AG04449 (cell line): ENCODE data around the gene SAA4.
"Not testable (repeated sequence)": the region's sequence is repeated elsewhere in the genome, so short reads cannot be mapped to it uniquely, and the experiment has no call there.

Experiments used
- CTCF ChIA-PET: fragments of 350-600 bp; formaldehyde crosslinking; extraction: SDS; loops from one replicate; lab custom pipeline; 2021; ENCODE audit warnings: antibody characterized with exemption; lab: Yijun Ruan, JAX
- POLR2A ChIA-PET: fragments of 400-600, 350-600 bp; formaldehyde crosslinking; extraction: SDS; loops from one replicate; lab custom pipeline; 2020; ENCODE audit warnings: antibody characterized with exemption, inconsistent platforms; lab: Yijun Ruan, JAX
- DNase-seq: peaks from one replicate; pipeline ENCODE4 v3.0.0-alpha.2; 2010; ENCODE audit warnings: low read depth, low spot score
- H3K4me3 ChIP-seq: 2 replicates; pipeline ENCODE4 v1.5.1; 2011; ENCODE audit warnings: low read depth, mild to moderate bottlenecking, control low read depth, low read length
- CTCF ChIP-seq: IDR thresholded peaks from one replicate; pipeline ENCODE4 v1.5.1; 2011; ENCODE audit warnings: mild to moderate bottlenecking, moderate library complexity, low read length, control low read depth, inconsistent platforms; ENCODE audit not compliant: insufficient read depth; ENCODE audit errors: missing control alignments

SAA4 gene

GRCh38 chr11:18204771-18205170, 31.8 kb downstream of the SAA4 start:
- DNase-seq: no peak
- no peak overlapping the region for H3K4me3 ChIP-seq
- no peak for TF ChIP-seq CTCF
- ChIA-PET CTCF (interaction anchor here (2.0 kb wide), 1 partner anchor 89 kb away, joined by 8 read pairs; no protein-coding TSS in a partner anchor), POLR2A (no interaction called here)

DNA sequence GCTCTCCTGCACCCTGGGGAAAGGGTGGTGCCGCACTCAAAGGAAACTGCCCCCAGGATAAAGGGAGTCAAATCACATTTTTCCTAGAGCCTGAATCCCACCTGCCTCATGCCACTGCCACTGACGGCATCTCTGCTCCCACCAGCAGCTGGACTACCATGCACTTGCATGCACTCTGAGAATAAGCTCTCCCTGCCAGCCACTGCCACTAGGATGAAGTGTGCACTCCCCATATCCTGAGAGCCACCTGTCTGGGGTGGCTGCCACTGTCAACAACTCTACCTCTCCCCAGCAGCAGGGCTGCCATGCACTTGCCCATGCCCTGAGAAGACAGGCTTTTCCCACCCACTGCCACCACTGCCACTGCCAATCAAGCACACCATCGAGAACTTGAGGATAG, 32.4 kb downstream of the SAA4 start:
- no peak for TF ChIP-seq CTCF
- DNase-seq: no peak
- CTCF ChIA-PET: interaction anchor here (0.7 to 2.0 kb wide), 7 partner anchors 9 to 211 kb away, joined by 3 to 8 read pairs (median 4); no protein-coding TSS in a partner anchor
- POLR2A ChIA-PET: no interaction called here
- no peak overlapping the region for H3K4me3 ChIP-seq

DNA sequence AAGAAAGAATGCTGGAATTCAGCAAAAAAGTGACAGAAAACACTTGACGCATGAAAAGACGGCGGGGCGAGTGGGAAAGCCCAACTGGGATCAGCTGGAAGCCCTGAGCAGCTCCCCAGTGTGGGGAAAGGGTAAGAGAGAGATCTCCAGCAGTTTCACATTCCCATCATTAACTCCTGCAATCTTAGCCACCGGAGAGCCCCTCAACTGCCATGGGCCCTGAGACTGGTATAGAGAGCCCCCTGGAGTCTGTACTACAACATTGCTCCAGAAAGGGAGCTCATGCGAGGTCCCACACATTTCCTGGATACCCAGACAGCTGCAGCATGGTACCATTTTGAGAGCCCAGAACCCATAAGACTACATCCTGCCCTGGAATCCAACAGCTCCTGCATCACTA, 32.9 kb downstream of the SAA4 start:
- CTCF ChIA-PET: interaction anchor here (0.7 to 2.0 kb wide), 7 partner anchors 9 to 211 kb away, joined by 3 to 8 read pairs (median 4); no protein-coding TSS in a partner anchor
- POLR2A ChIA-PET: no interaction called here
- H3K4me3 ChIP-seq: no peak overlapping the region
- DNase-seq: no peak
- TF ChIP-seq CTCF: peak; percentile 43

- DNase-seq, CTCF ChIA-PET, POLR2A ChIA-PET, H3K4me3 ChIP-seq: not testable (repeated sequence)
Observed at GRCh38 chr11:18197738-18198137, 38.9 kb downstream of the SAA4 start.

DNA sequence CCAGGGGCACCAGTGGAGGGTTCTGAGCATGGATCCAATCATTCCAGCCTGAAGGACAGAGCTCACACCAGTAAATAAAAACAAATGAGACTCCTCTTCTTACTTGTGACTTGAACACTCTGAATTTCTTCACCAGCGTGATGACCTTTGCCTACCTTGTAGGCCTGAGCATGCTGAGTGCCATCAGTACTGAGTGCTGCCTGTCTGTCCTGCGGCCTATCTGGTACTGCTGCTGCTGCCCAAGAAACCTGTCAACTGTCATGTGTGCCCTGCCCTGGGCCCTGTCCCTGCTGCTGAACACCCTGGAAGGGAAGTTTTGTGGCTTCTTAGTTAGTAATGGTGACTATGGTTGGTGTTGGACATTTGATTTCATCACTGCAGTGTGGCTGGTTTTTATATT, 40.1 kb downstream of the SAA4 start:
- no peak overlapping the region for H3K4me3 ChIP-seq
- ChIA-PET CTCF (no interaction called here), POLR2A (no interaction called here)
- TF ChIP-seq CTCF: no peak
- no peak for DNase-seq

DNA sequence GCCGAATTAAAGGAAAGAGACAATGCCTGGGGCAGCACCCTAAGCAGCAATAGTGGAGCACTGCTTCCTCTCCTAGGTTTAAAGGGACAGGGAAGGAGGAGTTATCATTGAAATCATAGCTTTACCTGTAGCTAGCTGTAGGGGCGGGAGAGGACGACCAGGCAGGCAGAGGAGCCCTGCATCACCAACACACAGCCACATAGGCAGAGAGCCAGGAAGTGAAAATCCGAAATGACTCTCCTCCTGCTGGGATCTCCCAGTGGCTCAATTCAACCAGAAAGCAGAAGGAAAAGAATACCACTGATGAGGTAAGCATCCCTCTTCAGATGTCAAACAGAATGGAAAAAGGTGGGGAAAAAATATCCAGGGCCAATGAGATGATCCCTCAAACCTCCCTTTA, 43.6 kb downstream of the SAA4 start:
- no peak for DNase-seq
- ChIA-PET POLR2A (no interaction called here), CTCF (interaction anchor here (0.9 kb wide), 1 partner anchor 11 kb away, joined by 4 read pairs; no protein-coding TSS in a partner anchor)
- TF ChIP-seq CTCF: no peak
- H3K4me3 ChIP-seq: no peak overlapping the region

DNA sequence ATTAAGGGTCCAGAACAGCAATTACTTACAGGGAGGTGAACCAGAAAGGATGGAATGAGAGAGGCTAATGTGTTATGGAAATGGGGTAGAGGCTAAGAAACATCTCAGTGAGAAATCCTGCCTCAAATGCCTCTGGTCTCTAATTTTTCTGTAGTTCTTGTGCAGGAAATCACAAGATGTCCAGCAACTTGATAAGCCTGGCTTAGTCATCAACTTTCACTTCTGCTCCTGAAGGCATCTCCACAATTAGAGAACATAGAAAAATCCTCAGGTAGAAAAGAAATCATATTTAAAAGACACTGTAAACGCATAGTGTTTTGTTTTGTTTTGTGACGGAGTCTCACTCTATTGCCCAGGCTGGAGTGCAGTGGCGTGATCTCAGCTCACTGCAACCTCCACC, 45.2 kb downstream of the SAA4 start:
- DNase-seq: no peak
- H3K4me3 ChIP-seq: no peak overlapping the region
- POLR2A ChIA-PET: no interaction called here
- CTCF ChIA-PET: no interaction called here
- no peak for TF ChIP-seq CTCF

DNA sequence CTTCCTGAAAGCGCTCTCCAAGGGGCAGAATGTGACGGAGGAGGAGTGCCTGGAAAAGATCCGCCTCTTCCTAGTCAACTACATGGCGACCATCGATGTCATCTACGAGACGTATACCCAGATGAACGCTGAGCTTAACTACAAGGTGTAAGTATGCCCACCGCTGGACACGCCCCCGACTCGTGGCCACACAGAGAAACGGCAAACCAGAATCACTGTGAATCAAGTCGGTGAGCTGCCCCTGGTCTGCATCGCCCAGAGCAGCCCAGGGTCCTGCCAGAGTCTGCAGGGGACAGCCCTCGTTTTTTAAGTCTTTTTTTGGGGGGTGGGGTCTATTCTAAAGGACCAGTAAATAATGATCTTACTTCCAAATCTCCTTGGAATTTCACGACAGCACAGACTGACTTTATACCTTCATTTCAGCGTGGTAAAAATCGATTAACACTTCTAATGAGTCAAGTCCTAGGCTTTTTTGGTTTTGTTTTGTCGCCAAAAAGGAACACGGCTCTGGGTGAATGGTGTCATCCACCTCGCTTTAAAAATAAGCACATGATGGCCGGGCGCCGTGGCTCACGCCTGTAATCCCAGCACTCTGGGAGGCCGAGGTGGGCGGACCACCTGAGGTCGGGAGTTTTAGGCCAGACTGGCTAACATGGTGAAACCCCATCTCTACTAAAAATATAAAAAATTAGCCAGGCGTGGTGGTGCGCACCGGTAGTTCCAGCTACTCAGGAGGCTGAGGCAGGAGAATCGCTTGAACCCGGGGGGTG, 46.9 kb downstream of the SAA4 start:
- DNase-seq, H3K4me3 ChIP-seq, POLR2A ChIA-PET, CTCF ChIA-PET: not testable (repeated sequence)
